SK-N-SH treated with all-trans-retinoic acid at 6 μM for 48 hours (cell line): ENCODE results near the gene PPP2R5A.

Source experiments
- ARNTL ChIP-seq: fragments of 450-650 bp; formaldehyde crosslinking; IDR thresholded peaks from 2 replicates; pipeline ENCODE4 v1.5.0; 2020; ENCODE audit warnings: low read depth, mild to moderate bottlenecking, moderate library complexity, borderline replicate concordance
- BACH2 ChIP-seq: fragments of 250-450 bp; sonication (Bioruptor Pico); IDR thresholded peaks from 2 replicates; pipeline ENCODE4 v1.9.0; 2021; ENCODE audit warnings: mild to moderate bottlenecking, borderline replicate concordance
- ISL1 ChIP-seq: fragments of 250-450 bp; sonication (Bioruptor Pico); IDR thresholded peaks from 2 replicates; pipeline ENCODE4 v2.1.2; 2022; ENCODE audit warnings: mild to moderate bottlenecking, moderate library complexity
- OSR1 ChIP-seq: fragments of 250-450 bp; sonication (Bioruptor Pico); IDR thresholded peaks from 2 replicates; pipeline ENCODE4 v1.8.0; 2022; ENCODE audit warnings: moderate library complexity, mild to moderate bottlenecking, inconsistent platforms
- RARB ChIP-seq: fragments of 250-450 bp; sonication (Bioruptor Pico); IDR thresholded peaks from 2 replicates; pipeline ENCODE4 v1.8.0; 2021; ENCODE audit warnings: mild to moderate bottlenecking, moderate library complexity
- ZC3H10 ChIP-seq: fragments of 250-450 bp; sonication (Bioruptor Pico); IDR thresholded peaks from 2 replicates; pipeline ENCODE4 v1.5.1; 2021; ENCODE audit warnings: mild to moderate bottlenecking, moderate library complexity
- ZFP30 ChIP-seq: fragments of 450-650 bp; formaldehyde crosslinking; IDR thresholded peaks from 2 replicates; pipeline ENCODE4 v1.5.0; 2022; ENCODE audit warnings: mild to moderate bottlenecking, moderate library complexity
- ZNF8 ChIP-seq: fragments of 450-650 bp; formaldehyde crosslinking; IDR thresholded peaks from 2 replicates; pipeline ENCODE4 v1.5.0; 2020; ENCODE audit warnings: mild to moderate bottlenecking, moderate library complexity
- TF ChIP-seq, protein P1 (sequence below): fragments of 250-450 bp; sonication (Bioruptor Pico); IDR thresholded peaks from 2 replicates; pipeline ENCODE4 v1.8.0; 2021; ENCODE audit warnings: low read depth, mild to moderate bottlenecking, moderate library complexity, borderline replicate concordance
- TF ChIP-seq, protein P2 (sequence below): fragments of 250-450 bp; sonication (Bioruptor Pico); IDR thresholded peaks from 2 replicates; pipeline ENCODE4 v1.8.0; 2020; ENCODE audit warnings: mild to moderate bottlenecking, moderate library complexity, borderline replicate concordance

DNA sequence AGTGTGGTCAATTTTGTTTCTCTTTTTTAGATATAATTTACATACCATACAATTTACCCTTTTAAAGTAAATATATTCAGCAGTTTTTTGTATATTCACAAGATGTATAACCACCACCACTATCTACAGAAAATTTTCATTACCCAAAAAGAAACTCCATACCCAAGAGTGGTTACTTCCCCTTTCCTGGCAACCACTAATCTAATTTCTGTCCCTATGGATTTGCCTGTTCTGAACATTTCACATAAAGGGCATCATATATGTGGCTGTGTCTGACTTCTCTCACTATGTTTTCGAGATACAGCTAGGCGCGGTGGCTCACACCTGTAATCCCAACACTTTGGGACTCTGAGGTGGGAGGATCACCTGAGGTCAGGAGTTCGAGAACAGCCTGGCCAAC, 115.8 kb downstream of the PPP2R5A start:
- TF ChIP-seq ZNF8 (no peak), ZC3H10 (CRISPR knock-in tag) (no peak), ZFP30 (CRISPR knock-in tag) (no peak), ARNTL (CRISPR knock-in tag) (no peak), BACH2 (no peak), RARB (CRISPR knock-in tag) (no peak), ISL1 (CRISPR knock-in tag) (no peak), OSR1 (CRISPR knock-in tag) (no peak)
- TF ChIP-seq, protein P1, sequence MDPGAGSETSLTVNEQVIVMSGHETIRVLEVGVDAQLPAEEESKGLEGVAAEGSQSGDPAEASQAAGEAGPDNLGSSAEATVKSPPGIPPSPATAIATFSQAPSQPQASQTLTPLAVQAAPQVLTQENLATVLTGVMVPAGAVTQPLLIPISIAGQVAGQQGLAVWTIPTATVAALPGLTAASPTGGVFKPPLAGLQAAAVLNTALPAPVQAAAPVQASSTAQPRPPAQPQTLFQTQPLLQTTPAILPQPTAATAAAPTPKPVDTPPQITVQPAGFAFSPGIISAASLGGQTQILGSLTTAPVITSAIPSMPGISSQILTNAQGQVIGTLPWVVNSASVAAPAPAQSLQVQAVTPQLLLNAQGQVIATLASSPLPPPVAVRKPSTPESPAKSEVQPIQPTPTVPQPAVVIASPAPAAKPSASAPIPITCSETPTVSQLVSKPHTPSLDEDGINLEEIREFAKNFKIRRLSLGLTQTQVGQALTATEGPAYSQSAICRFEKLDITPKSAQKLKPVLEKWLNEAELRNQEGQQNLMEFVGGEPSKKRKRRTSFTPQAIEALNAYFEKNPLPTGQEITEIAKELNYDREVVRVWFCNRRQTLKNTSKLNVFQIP: no peak
- TF ChIP-seq, protein P2, sequence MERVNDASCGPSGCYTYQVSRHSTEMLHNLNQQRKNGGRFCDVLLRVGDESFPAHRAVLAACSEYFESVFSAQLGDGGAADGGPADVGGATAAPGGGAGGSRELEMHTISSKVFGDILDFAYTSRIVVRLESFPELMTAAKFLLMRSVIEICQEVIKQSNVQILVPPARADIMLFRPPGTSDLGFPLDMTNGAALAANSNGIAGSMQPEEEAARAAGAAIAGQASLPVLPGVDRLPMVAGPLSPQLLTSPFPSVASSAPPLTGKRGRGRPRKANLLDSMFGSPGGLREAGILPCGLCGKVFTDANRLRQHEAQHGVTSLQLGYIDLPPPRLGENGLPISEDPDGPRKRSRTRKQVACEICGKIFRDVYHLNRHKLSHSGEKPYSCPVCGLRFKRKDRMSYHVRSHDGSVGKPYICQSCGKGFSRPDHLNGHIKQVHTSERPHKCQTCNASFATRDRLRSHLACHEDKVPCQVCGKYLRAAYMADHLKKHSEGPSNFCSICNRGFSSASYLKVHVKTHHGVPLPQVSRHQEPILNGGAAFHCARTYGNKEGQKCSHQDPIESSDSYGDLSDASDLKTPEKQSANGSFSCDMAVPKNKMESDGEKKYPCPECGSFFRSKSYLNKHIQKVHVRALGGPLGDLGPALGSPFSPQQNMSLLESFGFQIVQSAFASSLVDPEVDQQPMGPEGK (CRISPR knock-in tag): no peak
